ENCODE measurements around the gene MAPK8IP3. TPM values are rescaled to one million over a fixed set of nuclear protein-coding genes. Genes with fewer than 3 reads are reported as not detected.

The MAPK8IP3 gene
- total and polyA plus RNA-seq, 7 experiments from 2014 or later: 1.7 to 299 (median 244) TPM

- Histone ChIP-seq H3K4me3 (ENCODE audit: low read length) (no peak overlapping the region), H3K27me3 (ENCODE audit: control insufficient read depth in 2 of 2, insufficient read depth in 2 of 2, low read length in 2 of 2) (no peaks in the 10 kb centered on the region), H3K9me3 (ENCODE audit: control insufficient read depth in 2 of 3, low read length in 3 of 3) (no peaks in the 10 kb centered on the region), H3K27ac (ENCODE audit: low read depth, low read length) (no peak overlapping the region), H3K4me1 (ENCODE audit: control insufficient read depth in 2 of 2, insufficient read depth in 2 of 2, low read length in 2 of 2) (no peaks in the 10 kb centered on the region), H3K36me3 (ENCODE audit: control insufficient read depth in 2 of 3, insufficient read depth in 3 of 3, low read length in 3 of 3) (peaks cover 0 to 83% (median 4%) of the 10 kb centered on the region in 3 experiments)
- CTCF ChIA-PET: interaction anchor here (0.8 kb wide), 1 partner anchor 59 kb away, joined by 3 read pairs; the partner anchor contains the start of gene MAPK8IP3
- ATAC-seq (no peak), DNase-seq (no peak)
- no peaks in the 10 kb centered on the region for H3K27me3 Mint-ChIP-seq
- H3K36me3 Mint-ChIP-seq: peaks cover 0 to 11% (median 3%) of the 10 kb centered on the region in 5 donors
- H3K27ac Mint-ChIP-seq: no peak overlapping the region
- no peaks in the 10 kb centered on the region for H3K9me3 Mint-ChIP-seq
- H3K4me3 Mint-ChIP-seq: no peak overlapping the region
- intact Hi-C loops (cut with micrococcal nuclease): no loop called here
- H3K4me1 Mint-ChIP-seq: peaks cover 0 to 5% (median under 1%) of the 10 kb centered on the region in 7 donors
- POLR2A ChIA-PET: interaction anchor here (1.2 to 2.0 kb wide), 2 partner anchors 17 to 345 kb away, joined by 3 to 4 read pairs; partner anchors contain the start of genes NUBP2 and SPSB3
Observed at GRCh38 chr16:1764971-1765370, 59.0 kb downstream of the MAPK8IP3 start.

GRCh38 chr16:1765826-1766225 is 59.8 kb downstream of the MAPK8IP3 start:
- ATAC-seq (no peak), DNase-seq (no peak)
- Histone ChIP-seq H3K27me3 (ENCODE audit: control insufficient read depth in 2 of 2, insufficient read depth in 2 of 2, low read length in 2 of 2) (no peaks in the 10 kb centered on the region), H3K4me1 (ENCODE audit: control insufficient read depth in 2 of 2, insufficient read depth in 2 of 2, low read length in 2 of 2) (peaks cover 3 to 6% of the 10 kb centered on the region in 2 donors), H3K4me3 (ENCODE audit: low read length) (no peak overlapping the region), H3K36me3 (ENCODE audit: control insufficient read depth in 2 of 3, insufficient read depth in 3 of 3, low read length in 3 of 3) (peaks cover 0 to 74% (median 0%) of the 10 kb centered on the region in 3 experiments), H3K27ac (ENCODE audit: low read depth, low read length) (no peak overlapping the region), H3K9me3 (ENCODE audit: control insufficient read depth in 2 of 3, low read length in 3 of 3) (no peaks in the 10 kb centered on the region)
- POLR2A ChIA-PET: no interaction called here
- Mint-ChIP-seq H3K4me3 (no peak overlapping the region), H3K27ac (peak overlapping the region in 1 of 9 donors; percentile 16), H3K4me1 (peaks cover 0 to 8% (median 5%) of the 10 kb centered on the region in 7 donors), H3K36me3 (peaks cover 0 to 7% (median 4%) of the 10 kb centered on the region in 5 donors), H3K9me3 (no peaks in the 10 kb centered on the region), H3K27me3 (no peaks in the 10 kb centered on the region)
- intact Hi-C loops (cut with micrococcal nuclease): no loop called here
- CTCF ChIA-PET: no interaction called here

- H3K27me3 ChIP-seq (ENCODE audit: control insufficient read depth in 2 of 2, insufficient read depth in 2 of 2, low read length in 2 of 2): no peaks in the 10 kb centered on the region
- H3K27ac ChIP-seq (ENCODE audit: low read depth, low read length): no peak overlapping the region
- H3K4me1 ChIP-seq (ENCODE audit: control insufficient read depth in 2 of 2, insufficient read depth in 2 of 2, low read length in 2 of 2): peaks cover 3 to 6% of the 10 kb centered on the region in 2 donors
- ChIA-PET CTCF (no interaction called here), POLR2A (no interaction called here)
- Mint-ChIP-seq H3K9me3 (no peaks in the 10 kb centered on the region), H3K4me1 (peaks cover 0 to 8% (median 5%) of the 10 kb centered on the region in 7 donors), H3K27ac (peak overlapping the region in 1 of 9 donors; percentile 16), H3K27me3 (no peaks in the 10 kb centered on the region), H3K4me3 (no peak overlapping the region), H3K36me3 (peaks cover 0 to 4% (median 1%) of the 10 kb centered on the region in 5 donors)
- H3K9me3 ChIP-seq (ENCODE audit: control insufficient read depth in 2 of 3, low read length in 3 of 3): no peaks in the 10 kb centered on the region
- peaks cover 0 to 70% (median 0%) of the 10 kb centered on the region in 3 experiments for H3K36me3 ChIP-seq (ENCODE audit: control insufficient read depth in 2 of 3, insufficient read depth in 3 of 3, low read length in 3 of 3)
- intact Hi-C loops (cut with micrococcal nuclease): no loop called here
- H3K4me3 ChIP-seq (ENCODE audit: low read length): no peak overlapping the region
- no peak for ATAC-seq
- no peak for DNase-seq
Observed at GRCh38 chr16:1766231-1766630, 60.2 kb downstream of the MAPK8IP3 start.

- no peaks in the 10 kb centered on the region for H3K27me3 ChIP-seq (ENCODE audit: control insufficient read depth in 2 of 2, insufficient read depth in 2 of 2, low read length in 2 of 2)
- POLR2A ChIA-PET: no interaction called here
- no peak overlapping the region for H3K27ac ChIP-seq (ENCODE audit: low read depth, low read length)
- H3K4me3 Mint-ChIP-seq: no peak overlapping the region
- CTCF ChIA-PET: no interaction called here
- H3K9me3 Mint-ChIP-seq: no peaks in the 10 kb centered on the region
- H3K4me3 ChIP-seq (ENCODE audit: low read length): no peak overlapping the region
- peaks cover 3 to 6% of the 10 kb centered on the region in 2 donors for H3K4me1 ChIP-seq (ENCODE audit: control insufficient read depth in 2 of 2, insufficient read depth in 2 of 2, low read length in 2 of 2)
- no peak for DNase-seq
- peaks cover 0 to 67% (median 0%) of the 10 kb centered on the region in 3 experiments for H3K36me3 ChIP-seq (ENCODE audit: control insufficient read depth in 2 of 3, insufficient read depth in 3 of 3, low read length in 3 of 3)
- ATAC-seq: no peak
- intact Hi-C loops (cut with micrococcal nuclease): no loop called here
- H3K27me3 Mint-ChIP-seq: no peaks in the 10 kb centered on the region
- H3K27ac Mint-ChIP-seq: no peak overlapping the region
- peaks cover under 1 to 8% (median 5%) of the 10 kb centered on the region in 7 donors for H3K4me1 Mint-ChIP-seq
- H3K36me3 Mint-ChIP-seq: peaks cover 0 to 2% (median 0%) of the 10 kb centered on the region in 5 donors
- no peaks in the 10 kb centered on the region for H3K9me3 ChIP-seq (ENCODE audit: control insufficient read depth in 2 of 3, low read length in 3 of 3)
Observed at GRCh38 chr16:1766701-1767100, 60.7 kb downstream of the MAPK8IP3 start.

GRCh38 chr16:1767116-1767994 is 61.4 kb downstream of the MAPK8IP3 start:
- H3K4me3 Mint-ChIP-seq: no peak overlapping the region
- DNase-seq (no peak), ATAC-seq (no peak)
- intact Hi-C loops (cut with micrococcal nuclease): no loop called here
- peaks cover 0 to 8% (median 0%) of the 10 kb centered on the region in 5 donors for H3K36me3 Mint-ChIP-seq
- peaks cover 3 to 11% of the 10 kb centered on the region in 2 donors for H3K4me1 ChIP-seq (ENCODE audit: control insufficient read depth in 2 of 2, insufficient read depth in 2 of 2, low read length in 2 of 2)
- peaks cover 0 to 60% (median 0%) of the 10 kb centered on the region in 3 experiments for H3K36me3 ChIP-seq (ENCODE audit: control insufficient read depth in 2 of 3, insufficient read depth in 3 of 3, low read length in 3 of 3)
- ChIA-PET POLR2A (interaction anchor here (0.6 to 7.9 kb wide), 2 partner anchors 14 to 117 kb away, joined by 3 to 93 read pairs; partner anchors contain the start of genes NUBP2 and SPSB3), CTCF (no interaction called here)
- peak overlapping the region in 1 of 9 donors; percentile 25 for H3K27ac Mint-ChIP-seq
- H3K4me1 Mint-ChIP-seq: peaks cover 7 to 14% (median 12%) of the 10 kb centered on the region in 7 donors
- H3K27me3 ChIP-seq (ENCODE audit: control insufficient read depth in 2 of 2, insufficient read depth in 2 of 2, low read length in 2 of 2): no peaks in the 10 kb centered on the region
- H3K9me3 ChIP-seq (ENCODE audit: control insufficient read depth in 2 of 3, low read length in 3 of 3): no peaks in the 10 kb centered on the region
- H3K27me3 Mint-ChIP-seq: peaks cover 0 to 2% (median 0%) of the 10 kb centered on the region in 5 donors
- H3K4me3 ChIP-seq (ENCODE audit: low read length): no peak overlapping the region
- H3K9me3 Mint-ChIP-seq: peaks cover 0 to 3% (median 0%) of the 10 kb centered on the region in 11 donors
- no peak overlapping the region for H3K27ac ChIP-seq (ENCODE audit: low read depth, low read length)

- Mint-ChIP-seq H3K27me3 (peaks cover 0 to 2% (median 0%) of the 10 kb centered on the region in 5 donors), H3K9me3 (peaks cover 0 to 3% (median 0%) of the 10 kb centered on the region in 11 donors), H3K36me3 (peaks cover 0 to 9% (median 0%) of the 10 kb centered on the region in 5 donors), H3K4me3 (no peak overlapping the region), H3K4me1 (peaks cover 8 to 16% (median 12%) of the 10 kb centered on the region in 7 donors), H3K27ac (peak overlapping the region in 2 of 9 donors; percentile 54 to 71)
- DNase-seq: peak in 1 of 9 donors; percentile 12
- H3K4me3 ChIP-seq (ENCODE audit: low read length): no peak overlapping the region
- POLR2A ChIA-PET: interaction anchor here (1.4 to 7.9 kb wide), 2 partner anchors 9 to 13 kb away, joined by 5 to 93 read pairs; partner anchors contain the start of genes NUBP2 and SPSB3
- H3K27ac ChIP-seq (ENCODE audit: low read depth, low read length): no peak overlapping the region
- ATAC-seq: no peak
- no peaks in the 10 kb centered on the region for H3K9me3 ChIP-seq (ENCODE audit: control insufficient read depth in 2 of 3, low read length in 3 of 3)
- peaks cover 0 to 57% (median 0%) of the 10 kb centered on the region in 3 experiments for H3K36me3 ChIP-seq (ENCODE audit: control insufficient read depth in 2 of 3, insufficient read depth in 3 of 3, low read length in 3 of 3)
- H3K4me1 ChIP-seq (ENCODE audit: control insufficient read depth in 2 of 2, insufficient read depth in 2 of 2, low read length in 2 of 2): peaks cover 3 to 11% of the 10 kb centered on the region in 2 donors
- H3K27me3 ChIP-seq (ENCODE audit: control insufficient read depth in 2 of 2, insufficient read depth in 2 of 2, low read length in 2 of 2): no peaks in the 10 kb centered on the region
- intact Hi-C loops (cut with micrococcal nuclease): no loop called here
- CTCF ChIA-PET: no interaction called here
Observed at GRCh38 chr16:1768061-1768766, 62.2 kb downstream of the MAPK8IP3 start.
